ENCODE data around the gene KLHL18.
"Not testable (repeated sequence)": the region's sequence is repeated elsewhere in the genome, so short reads cannot be mapped to it uniquely, and the experiment has no call there.

KLHL18 gene

GRCh38 chr3:47315069-47315647, 32.4 kb downstream of the KLHL18 start:
- FAIRE-seq (no peak), DNase-seq (ENCODE audit: insufficient read length, low spot score) (no peak)
- no peak for TF ChIP-seq CTCF (IDR thresholded peaks at IDR 0.05; ENCODE audit: insufficient read depth, missing control alignments)

GRCh38 chr3:47316151-47316550, 33.4 kb downstream of the KLHL18 start:
- not testable (repeated sequence) for DNase-seq (ENCODE audit: insufficient read length, low spot score); FAIRE-seq

DNA sequence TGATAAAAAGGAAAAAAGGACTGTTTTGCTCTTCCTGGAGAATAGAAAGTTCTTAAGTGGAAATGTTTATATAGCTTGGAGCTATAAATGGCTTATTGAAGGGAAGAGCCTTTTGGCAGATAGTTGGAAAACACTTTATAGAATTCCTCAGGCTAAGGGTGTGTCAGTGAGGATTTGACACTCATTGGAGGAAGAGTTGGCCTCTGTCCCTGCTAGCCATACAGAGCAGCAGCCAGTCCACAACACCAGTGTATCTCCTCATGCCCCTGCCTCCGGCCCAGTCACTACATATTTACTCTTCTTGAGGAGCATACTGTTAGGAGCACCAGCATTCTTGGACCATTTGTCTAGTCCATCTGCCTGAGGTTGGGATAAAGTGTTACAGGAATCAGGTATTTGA, 36.2 kb downstream of the KLHL18 start:
- TF ChIP-seq CTCF (IDR thresholded peaks at IDR 0.05; ENCODE audit: insufficient read depth, missing control alignments) = no peak
- DNase-seq (ENCODE audit: insufficient read length, low spot score) (no peak), FAIRE-seq (no peak)

DNA sequence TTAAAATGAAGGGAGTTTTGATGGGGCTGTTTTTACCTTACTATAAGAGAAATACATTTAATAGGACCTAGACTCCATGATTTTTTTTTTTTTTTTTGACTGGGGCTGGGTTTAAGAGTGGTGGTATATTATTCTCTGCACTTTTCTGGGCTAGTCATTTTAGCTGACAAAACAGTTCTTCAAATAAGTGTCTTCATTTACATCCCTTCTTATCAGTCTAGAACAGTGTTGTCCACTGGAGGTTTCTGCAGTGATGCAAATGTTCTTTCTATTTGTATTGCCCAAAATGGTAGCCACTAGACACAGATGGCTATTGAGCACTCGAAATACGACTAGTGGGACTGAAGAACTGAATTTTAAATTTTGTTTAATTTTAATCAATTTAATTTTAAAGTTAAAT, 37.2 kb downstream of the KLHL18 start:
- DNase-seq (ENCODE audit: insufficient read length, low spot score) = no peak
- no peak for FAIRE-seq
- TF ChIP-seq CTCF (IDR thresholded peaks at IDR 0.05; ENCODE audit: insufficient read depth, missing control alignments) = no peak

- no peak for DNase-seq (ENCODE audit: insufficient read length, low spot score)
- no peak for FAIRE-seq
- no peak for TF ChIP-seq CTCF (IDR thresholded peaks at IDR 0.05; ENCODE audit: insufficient read depth, missing control alignments)
Observed at GRCh38 chr3:47323431-47324277, 40.9 kb downstream of the KLHL18 start.

DNA sequence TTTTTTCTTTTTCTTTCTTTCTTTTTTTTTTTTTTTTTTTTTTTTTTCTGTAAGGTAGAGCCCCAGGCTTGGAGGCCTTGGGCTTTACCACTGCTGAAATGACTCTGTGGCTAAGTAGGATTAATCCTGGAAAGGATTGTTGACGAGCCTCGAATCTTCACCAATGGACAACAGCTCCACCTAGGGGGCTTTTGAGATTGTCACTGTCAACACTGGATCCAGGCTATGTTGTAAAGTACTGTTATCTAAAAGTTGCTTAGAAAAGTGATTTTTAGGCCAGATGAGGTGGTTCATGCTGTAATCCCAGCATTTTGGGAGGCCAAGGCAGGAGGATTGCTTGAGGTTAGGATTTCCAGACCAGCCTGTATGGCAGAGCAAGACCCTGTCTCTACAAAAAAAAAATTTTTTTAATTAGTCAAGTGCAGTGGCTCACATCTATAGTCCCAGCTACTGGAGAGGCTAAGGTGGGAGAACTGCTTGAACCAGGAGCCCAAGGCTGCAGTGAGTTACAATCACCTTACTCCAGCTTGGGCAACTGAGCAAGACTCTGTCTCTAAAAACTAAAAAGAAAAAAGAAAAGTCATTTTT, 41.6 kb downstream of the KLHL18 start:
- peak; percentile 84 for TF ChIP-seq CTCF (IDR thresholded peaks at IDR 0.05; ENCODE audit: insufficient read depth, missing control alignments)
- peak; percentile 41 for FAIRE-seq
- peak; percentile 62 for DNase-seq (ENCODE audit: insufficient read length, low spot score)

DNA sequence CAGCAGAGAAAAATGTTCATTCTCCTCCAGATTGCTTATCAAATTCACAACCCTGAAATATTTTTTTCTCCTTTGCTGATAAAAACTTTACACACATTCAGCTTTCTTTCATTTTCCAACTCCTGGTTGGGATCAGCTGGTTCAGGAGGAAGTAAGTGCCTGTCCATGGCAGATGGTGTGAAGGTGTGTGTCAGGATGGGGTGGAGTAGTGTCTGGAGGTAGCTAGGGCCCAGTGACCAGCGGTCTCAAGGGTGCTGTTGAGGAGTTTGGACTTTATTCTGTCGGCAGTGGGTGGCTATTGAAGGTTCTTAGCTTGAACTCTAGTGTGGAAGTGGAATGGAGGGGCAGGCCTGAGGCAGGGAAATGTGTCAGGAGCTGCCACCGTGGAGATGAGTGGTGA, 51.2 kb downstream of the KLHL18 start:
- no peak for FAIRE-seq
- no peak for DNase-seq (ENCODE audit: insufficient read length, low spot score)
- TF ChIP-seq CTCF (IDR thresholded peaks at IDR 0.05; ENCODE audit: insufficient read depth, missing control alignments) = no peak

Measured in D721Med (cell line).